ENCODE data around the gene WDR1.

DNA sequence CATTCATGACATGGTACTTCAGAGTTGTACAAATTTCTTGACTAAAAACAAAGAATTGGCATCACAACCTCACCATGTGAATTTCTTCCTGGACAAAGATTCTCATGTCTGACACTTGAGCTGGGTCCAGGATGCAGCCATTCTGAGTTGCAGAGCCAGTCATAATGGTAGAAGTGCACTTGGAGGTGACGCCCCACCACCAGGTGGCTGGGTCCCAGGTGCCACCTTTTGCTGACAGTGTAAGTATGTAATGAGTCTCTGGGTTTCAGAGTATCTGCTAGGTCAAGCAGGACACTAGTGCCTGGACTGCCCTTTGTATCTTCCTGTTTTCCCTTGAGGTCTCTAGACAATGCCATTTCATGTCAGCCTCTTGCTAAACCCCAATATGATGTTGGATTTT, 36.6 kb upstream of the WDR1 start:
- TF ChIP-seq, protein P1, sequence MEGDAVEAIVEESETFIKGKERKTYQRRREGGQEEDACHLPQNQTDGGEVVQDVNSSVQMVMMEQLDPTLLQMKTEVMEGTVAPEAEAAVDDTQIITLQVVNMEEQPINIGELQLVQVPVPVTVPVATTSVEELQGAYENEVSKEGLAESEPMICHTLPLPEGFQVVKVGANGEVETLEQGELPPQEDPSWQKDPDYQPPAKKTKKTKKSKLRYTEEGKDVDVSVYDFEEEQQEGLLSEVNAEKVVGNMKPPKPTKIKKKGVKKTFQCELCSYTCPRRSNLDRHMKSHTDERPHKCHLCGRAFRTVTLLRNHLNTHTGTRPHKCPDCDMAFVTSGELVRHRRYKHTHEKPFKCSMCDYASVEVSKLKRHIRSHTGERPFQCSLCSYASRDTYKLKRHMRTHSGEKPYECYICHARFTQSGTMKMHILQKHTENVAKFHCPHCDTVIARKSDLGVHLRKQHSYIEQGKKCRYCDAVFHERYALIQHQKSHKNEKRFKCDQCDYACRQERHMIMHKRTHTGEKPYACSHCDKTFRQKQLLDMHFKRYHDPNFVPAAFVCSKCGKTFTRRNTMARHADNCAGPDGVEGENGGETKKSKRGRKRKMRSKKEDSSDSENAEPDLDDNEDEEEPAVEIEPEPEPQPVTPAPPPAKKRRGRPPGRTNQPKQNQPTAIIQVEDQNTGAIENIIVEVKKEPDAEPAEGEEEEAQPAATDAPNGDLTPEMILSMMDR (IDR thresholded peaks at IDR 0.05; ENCODE audit: extremely low read depth in 1 of 2, insufficient read depth in 1 of 2, low read depth in 1 of 2, low read length in 2 of 2): no peak
- TF ChIP-seq POLR2AphosphoS5 (IDR thresholded peaks at IDR 0.05; ENCODE audit: insufficient read depth, low read depth, low read length): no peak
- TF ChIP-seq JUN (IDR thresholded peaks at IDR 0.05; ENCODE audit: borderline replicate concordance, insufficient read depth, insufficient read length, low read depth): no peak
- TF ChIP-seq EZH2 (IDR thresholded peaks at IDR 0.05; ENCODE audit: borderline replicate concordance, low read depth, low read length, severe bottlenecking): no peak
